Measurements from ENCODE around the gene CDYL.

The CDYL gene

DNA sequence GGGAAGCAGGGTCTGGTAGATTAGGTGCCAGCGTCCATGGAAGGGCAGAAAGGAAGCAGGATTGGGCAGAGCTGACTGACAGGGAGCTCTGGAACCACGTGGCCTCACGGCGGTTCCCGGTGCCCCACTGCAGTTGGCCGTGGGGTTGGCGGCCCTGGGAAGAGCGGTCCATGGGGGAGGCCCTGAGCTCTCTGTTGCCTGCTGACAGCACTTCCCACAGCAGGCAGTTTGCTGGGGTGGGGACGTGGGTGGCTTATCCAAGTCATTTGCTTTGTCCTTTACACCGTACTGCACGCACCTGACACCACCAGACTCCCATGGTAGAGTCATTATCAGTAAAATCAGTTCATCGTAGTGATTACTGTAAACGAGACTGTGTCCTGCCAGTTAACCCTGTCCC is 171.5 kb downstream of the CDYL start:
- no peak for TF ChIP-seq CTCF (IDR thresholded peaks at IDR 0.05; ENCODE audit: borderline replicate concordance, insufficient read depth, low read depth, low read length)
- H3K4me3 ChIP-seq (ENCODE audit: low read depth, low read length) = no peak overlapping the region

DNA sequence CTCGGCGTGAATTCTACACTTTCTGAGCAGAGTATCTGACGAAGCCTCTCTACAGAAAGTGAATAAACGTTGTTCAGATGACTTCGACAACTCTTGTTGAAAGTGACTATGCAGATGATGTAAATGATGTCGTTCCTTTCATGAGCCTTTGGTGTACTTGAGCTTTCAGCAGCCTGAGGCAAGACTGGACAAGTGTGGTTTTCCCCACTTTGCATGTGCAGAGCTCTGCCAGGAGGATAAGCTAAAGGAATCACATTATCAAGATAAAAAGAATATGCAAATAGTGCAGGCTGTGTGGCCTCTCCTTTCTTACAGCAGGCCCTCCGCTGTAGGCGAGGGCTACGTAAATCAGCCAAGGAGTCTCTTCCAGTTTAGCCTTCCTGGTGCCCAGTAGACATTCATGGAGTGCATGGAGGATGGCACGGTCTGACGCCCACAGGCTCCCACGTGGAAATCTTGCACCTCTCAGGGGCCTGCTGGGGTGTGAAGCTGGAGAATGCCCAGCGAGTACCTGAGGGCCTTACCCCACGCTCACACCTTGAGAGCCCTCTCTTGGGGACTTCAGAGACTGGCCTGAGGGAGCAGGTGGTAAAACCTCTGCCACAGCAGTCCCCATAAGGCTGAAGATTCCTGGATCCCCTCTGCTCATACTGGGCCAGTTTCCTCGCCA is 172.7 kb downstream of the CDYL start:
- no peak for TF ChIP-seq CTCF (IDR thresholded peaks at IDR 0.05; ENCODE audit: borderline replicate concordance, insufficient read depth, low read depth, low read length)
- H3K4me3 ChIP-seq (ENCODE audit: low read depth, low read length) = no peak overlapping the region

- no peak overlapping the region for H3K4me3 ChIP-seq (ENCODE audit: low read depth, low read length)
- no peak for TF ChIP-seq CTCF (IDR thresholded peaks at IDR 0.05; ENCODE audit: borderline replicate concordance, insufficient read depth, low read depth, low read length)
These were observed 173.9 kb downstream of the CDYL start for GRCh38 chr6:4950076-4950475.

DNA sequence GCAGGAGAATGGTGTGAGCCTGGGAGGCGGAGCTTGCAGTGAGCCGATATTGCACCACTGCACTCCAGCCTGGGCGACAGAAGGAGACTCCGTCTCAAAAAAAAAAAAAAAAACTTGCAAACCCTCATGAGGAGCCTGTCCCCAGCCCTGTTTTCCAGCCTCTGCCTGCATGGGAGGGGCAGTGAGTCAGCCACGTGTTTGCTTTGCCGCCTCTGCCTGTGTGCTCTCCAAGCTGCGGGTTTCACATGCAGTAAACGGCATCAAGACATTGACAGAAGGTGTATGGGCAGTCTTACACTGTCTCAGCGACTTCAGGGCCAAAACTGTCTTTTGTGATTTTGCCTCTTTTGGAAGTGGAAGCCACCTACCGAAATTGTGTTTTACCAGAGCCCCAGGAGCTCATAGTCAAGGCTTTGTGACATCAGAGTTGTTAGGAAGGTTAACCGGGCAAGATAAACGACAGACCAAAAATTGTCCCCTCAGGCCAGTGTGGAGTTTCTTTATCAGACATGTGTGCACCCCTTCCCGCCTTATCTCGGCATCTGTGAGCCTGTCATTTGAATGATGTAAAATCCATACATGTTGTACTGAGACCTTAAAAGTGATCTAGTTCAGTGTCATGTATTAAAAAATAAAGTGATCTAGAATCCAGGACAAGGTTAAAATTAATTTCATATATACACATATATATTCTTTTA is 174.8 kb downstream of the CDYL start:
- TF ChIP-seq CTCF (IDR thresholded peaks at IDR 0.05; ENCODE audit: borderline replicate concordance, insufficient read depth, low read depth, low read length) = no peak
- H3K4me3 ChIP-seq (ENCODE audit: low read depth, low read length) = no peak overlapping the region

- no peak for TF ChIP-seq CTCF (IDR thresholded peaks at IDR 0.05; ENCODE audit: borderline replicate concordance, insufficient read depth, low read depth, low read length)
- no peak overlapping the region for H3K4me3 ChIP-seq (ENCODE audit: low read depth, low read length)
These were observed 177.2 kb downstream of the CDYL start for GRCh38 chr6:4953440-4953839.

DNA sequence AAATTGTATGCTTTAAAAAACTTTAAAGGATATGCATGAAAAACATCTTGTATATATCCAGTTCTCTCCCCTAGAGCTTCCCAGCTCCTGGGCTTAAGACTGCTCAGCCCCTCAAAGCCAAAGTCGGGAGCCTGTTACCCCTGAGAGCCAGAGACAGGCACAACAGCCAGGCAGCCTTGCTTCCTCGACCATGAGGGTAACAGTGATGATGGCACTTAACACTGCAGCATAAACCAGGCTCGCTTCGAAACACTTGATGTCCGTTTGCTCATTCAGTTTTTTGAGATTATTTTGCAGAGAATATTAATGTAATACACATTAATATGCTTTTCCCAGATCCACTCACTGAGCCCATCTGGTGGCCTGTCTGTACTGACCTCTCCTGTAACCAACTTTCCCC is 180.4 kb downstream of the CDYL start:
- H3K4me3 ChIP-seq (ENCODE audit: low read depth, low read length) = no peak overlapping the region
- TF ChIP-seq CTCF (IDR thresholded peaks at IDR 0.05; ENCODE audit: borderline replicate concordance, insufficient read depth, low read depth, low read length) = no peak
